HG03558 (cell line): ENCODE measurements around the gene PLXNA3.
A peak's percentile ranks its signal among the peaks of the same experiment; 100 is the strongest.

Experiments used
- ATAC-seq: cut with Tn5 transposase; IDR thresholded peaks from one replicate; pipeline ENCODE4 v1.9.1; 2021; ENCODE audit warnings: moderate number of reproducible peaks; ENCODE audit not compliant: unreplicated experiment; ENCODE audit errors: extremely low read depth

The PLXNA3 gene

DNA sequence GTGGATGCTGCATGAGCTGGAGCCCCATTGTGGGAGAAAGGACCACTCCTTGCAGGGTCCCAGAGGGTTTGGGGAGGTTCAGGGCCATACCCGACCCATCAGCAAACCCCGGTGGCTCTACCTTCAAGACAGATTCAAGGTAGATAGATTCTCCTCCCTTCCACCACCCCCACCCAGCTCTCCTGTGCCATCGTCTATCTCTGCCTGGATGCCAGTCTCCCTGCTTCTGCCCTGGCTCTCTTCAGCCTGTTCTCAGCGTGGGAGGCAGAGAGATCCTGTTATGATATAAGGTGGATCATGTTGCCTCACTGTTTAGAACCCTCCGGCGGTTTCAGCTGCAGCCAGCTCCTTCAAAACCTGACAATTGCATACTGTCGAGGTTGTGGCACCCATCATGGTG lies 15.6 kb downstream of the PLXNA3 start:
- no peak for ATAC-seq

GRCh38 chrX:154476821-154477220 lies 18.7 kb downstream of the PLXNA3 start:
- ATAC-seq, result no peak

DNA sequence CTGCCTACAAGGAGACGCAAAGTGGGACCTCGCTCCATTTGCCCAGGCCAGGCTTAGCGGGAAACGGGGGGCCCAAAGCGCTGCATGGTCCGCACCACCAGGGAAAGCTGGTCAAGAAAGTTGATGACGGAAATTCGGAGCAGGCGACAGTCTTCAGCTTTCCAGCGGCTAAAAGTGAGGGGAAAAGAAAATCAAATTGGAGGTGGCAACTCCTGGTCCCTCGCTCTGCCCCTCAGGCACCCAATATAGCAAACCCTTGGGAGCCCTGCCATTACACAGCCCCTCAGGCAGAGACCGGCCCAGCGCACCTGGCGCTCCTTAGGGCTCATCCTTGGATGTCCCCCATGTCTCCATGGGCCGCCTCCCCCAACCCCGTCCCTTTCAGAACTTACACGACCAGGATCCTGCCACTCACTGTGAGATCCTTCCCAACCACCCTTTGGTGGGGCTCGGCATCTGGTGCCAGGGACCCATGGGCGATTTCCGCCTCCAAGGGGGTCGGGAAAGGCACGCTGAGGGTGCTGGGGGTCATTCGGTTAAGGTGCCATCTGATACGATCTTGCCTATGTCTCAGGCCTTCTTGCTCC lies 19.9 kb downstream of the PLXNA3 start:
- ATAC-seq, result no peak

DNA sequence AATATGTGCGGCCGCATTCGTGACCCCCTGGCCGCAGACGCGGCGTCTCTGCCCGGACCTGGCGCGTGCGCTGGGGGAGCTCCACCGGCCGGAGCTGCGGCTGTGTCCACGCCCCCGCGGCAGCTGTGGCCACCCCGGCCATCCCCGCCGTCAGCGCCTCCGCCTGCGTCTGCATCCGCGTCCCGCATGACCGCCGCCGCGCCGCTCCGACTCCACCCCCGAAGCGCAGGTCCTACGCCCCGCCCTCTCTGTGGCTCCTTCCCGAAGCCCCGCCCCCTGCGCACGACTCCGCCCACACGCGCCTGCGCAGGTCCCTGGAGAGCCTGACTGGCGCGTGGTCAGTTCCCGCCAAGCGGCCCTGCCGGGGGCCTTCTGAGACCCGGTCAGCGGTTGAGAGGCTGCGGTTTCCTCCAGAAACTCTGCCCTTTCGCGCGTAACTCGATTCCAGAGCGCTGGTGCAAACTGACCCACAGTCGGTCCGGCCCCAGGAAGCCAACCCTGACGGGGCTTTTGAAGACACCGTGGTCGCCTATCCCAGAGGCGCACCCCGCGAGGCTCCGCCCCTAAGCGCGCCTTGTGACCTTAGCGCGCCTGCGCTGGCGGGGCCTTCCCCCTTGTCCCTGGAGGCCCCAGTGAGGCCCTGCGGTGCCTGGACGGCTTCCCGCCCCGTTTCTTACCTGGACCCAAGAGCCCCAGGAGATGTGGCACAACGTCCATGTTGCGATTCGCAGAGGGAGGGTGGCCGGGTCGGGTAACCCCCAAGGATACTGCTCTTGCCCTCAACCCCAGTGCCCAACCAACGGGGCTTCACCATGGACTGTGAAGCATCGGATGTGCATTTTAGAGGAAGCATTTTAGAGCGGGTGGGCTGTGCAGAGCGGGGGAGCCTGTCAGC lies 20.9 kb downstream of the PLXNA3 start, which contains the start of gene LAGE3:
LAGE3 (minus strand) TSS at position 554 of the 895 bp plus-strand sequence; CDS start at position 188, 366 bp downstream.
- peak; percentile 66 for ATAC-seq

DNA sequence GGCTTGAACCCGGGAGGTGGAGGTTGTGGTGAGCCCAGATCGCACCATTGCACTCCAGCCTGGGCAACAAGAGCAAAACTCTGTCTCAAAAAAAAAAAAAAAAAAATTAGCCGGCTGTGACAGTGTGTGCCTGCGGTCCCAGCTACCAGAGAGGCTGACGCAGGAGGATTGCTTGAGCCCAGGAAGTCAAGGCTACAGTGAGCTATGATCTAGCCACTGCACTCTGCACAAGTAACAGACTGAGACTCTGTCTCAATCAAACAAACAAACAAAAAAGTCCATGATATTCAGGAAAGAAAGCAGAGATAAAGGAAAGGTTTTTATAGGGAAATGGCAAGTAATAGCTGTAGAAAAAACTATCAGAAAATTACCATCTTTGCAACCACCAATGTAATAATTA lies 23.1 kb downstream of the PLXNA3 start:
- no peak for ATAC-seq

DNA sequence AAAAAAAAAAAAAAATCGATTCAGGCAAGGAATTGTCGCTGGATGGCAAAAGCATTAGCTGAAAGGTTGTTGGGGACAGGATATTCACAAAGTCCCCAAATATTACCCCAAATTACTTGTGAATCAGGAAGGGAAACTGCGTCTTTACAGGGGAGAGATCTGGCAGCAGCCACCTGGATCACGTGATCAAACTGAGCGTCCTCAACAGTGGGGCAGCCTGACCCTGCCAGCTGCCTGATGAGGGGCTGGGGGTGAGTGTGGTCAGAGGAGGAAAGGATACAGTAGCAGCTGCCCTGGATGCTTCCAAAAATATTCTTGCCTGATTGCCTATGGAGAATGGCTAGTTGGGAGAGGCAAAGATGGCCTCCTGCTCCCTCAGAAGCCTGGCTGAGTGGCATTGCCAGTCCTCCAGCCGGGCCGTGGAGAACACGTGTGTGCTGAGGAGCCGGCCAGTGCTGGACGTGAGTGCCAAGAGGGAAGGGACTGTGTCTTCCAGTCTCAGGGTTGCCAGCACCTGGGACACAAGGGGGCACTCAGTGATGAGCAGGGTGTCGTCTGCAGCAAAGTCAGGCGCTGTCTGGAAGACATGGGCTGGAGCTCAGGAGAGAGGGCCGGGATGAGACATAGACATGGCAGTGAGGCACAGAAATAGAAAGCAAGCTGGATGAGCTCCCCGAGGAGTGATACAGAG lies 24.0 kb downstream of the PLXNA3 start:
- no peak for ATAC-seq

GRCh38 chrX:154482786-154483185 lies 24.7 kb downstream of the PLXNA3 start:
- no peak for ATAC-seq

- no peak for ATAC-seq
Measured at GRCh38 chrX:154483325-154483724, 25.2 kb downstream of the PLXNA3 start.

DNA sequence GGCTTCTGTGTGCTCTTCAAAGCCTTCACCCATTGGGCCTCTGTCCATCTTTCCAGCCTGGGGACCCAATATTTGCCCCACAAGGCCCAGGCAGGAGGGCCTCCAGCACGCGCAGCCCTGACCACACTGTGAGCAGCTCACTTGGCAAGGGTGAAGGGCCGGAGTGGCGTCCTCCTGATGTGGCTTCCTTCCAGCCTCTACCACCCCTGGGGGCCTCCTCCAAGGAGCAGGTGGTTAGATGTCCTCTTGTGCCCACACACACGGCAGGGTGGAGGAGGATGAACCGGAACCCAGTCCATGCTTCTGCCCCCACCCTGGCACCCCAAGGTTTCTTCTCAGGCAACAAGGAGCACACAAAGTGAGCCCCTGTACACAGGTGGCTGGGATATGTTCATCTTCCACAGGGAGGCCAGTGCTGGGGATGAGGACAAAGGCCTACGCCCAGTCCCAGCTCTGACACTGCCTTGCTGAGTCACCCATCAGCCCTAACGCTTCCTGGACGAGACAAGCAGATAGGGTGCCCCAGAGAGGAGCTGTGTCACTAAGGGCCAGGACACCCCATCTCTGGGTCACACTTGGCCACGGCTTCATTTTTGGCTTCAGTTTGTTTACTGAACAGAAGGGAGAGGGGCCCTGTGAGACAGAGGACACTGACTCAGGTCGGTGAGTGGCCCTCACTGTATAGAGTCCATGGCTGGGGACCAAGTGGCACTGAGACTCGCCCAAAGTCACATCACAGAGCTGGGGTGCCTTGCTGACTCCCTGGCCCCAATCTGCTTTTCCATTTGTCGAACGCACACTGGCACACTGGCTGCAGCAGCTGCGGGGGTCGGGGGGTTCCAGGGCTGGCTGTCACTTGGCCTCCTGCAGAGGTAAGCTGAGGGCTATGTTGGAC lies 26.4 kb downstream of the PLXNA3 start:
- ATAC-seq, result no peak

GRCh38 chrX:154485150-154486051 lies 27.3 kb downstream of the PLXNA3 start:
- no peak for ATAC-seq

DNA sequence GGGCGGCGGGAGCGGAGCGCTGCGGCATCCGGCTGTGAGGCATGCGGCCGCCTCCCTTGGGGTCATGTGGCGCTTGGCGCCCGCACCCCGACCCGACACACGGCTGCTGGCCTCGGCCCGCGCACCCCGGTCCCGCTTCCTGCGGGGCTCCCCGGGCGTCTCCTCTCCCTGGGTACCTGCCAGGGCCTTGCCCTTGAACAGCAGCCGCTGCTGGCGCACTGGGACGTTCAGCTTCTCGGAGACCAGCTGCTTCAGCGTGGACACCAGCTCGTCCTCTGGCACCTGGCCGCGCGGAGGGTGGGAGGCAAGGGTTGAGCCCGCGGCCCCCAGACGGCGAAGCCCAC lies 27.9 kb downstream of the PLXNA3 start:
- ATAC-seq, result no peak

DNA sequence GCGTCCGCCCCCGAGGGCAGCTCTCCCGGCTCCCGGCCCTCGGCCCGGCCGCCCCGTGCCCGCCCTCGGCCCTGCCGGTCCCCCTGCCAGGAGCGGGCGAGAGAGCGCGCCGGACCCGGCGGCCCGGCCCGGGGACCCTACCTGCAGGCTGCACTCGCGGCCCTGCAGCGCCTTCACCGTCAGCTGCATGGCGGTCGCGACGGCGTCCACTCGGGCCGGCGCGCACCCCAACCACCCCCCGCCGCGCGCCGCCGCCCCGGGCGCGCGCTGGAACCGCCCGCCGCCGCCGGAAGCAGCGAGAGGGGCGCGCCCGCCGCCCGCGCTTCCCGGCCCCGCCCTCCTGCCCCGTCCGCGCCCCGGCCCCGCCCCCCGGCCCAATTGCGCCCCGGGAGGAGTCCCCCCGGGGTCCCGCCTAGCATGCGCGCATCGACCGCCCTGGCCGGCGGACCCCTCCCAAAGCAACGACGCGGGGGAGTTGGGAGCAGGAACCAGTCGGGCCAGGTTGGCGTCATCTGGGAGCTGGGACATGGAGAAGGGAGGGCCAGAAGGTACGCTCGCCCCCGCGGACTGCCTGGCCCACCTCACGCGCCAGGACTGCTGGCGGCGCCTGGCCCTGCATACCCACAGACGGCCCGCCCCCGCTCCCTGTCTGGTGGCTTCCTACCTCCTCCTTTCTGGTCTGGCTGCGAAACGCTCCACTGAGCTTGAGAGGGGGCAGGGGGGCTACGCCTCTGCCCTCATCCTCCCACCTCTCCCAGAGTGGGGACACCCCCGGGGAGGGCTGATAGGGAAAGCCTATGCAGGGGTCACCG lies 28.5 kb downstream of the PLXNA3 start, which contains the start of gene UBL4A:
UBL4A (minus strand) TSS at position 220 of the 812 bp plus-strand sequence; CDS start at position 189, 31 bp downstream.
- ATAC-seq, result no peak

GRCh38 chrX:154487518-154488290 lies 29.6 kb downstream of the PLXNA3 start:
- ATAC-seq, result no peak

DNA sequence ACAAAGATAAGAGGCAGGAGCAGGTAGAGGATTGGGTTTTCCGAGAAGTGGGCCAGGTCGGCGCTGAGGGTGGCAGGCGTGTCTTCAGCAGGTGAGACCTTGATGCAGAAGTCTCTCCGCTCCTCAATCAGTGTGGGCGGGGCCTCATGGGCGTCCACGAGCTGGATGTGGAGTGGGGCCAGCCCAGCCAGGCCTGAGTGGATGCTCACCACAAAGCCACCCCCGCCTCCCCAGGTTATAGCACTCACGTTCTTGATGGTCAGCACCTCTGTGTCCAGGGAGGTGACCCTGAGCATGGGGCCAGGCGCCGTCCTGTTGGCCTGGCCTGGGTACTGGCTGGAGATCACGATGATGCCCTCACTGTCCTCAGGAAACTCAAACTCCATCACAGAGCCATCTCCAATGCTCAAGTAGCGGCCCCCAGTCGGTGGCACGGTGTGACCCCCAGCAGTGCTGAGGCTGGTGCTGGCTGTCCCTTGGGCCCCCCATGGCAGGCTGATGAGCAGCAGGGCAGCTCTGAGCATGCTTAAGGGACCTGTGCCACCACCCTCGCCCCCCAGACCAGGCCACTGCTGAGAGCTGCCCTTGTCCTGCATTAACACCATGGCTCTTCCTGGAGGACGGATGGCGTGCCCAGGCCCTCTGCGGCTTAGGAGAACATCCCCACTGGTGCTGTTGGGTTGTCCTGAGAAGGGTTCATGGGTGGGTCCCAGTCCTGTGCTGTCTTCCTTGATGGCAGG lies 30.4 kb downstream of the PLXNA3 start:
- ATAC-seq, result no peak

GRCh38 chrX:154489182-154489581 lies 31.1 kb downstream of the PLXNA3 start:
- no peak for ATAC-seq

DNA sequence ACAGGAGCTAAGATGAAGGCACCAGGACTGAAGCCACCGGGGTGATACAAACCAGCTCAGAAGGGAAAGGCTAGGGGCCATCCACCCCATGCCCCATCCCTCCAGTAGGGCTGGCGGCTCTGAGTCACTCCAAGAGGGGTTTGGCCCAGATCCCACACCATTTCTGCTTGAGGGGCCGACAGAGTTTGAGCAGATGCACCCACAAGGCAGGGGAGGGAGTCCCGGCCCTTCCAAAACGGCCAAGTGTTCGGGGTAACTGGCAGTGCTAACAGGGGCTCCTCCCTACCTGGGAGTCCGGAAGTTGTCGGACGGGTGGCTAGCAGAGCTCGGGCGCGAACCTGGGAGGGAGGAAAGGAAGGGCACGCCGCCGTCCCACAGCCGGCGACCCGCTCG lies 31.9 kb downstream of the PLXNA3 start:
- no peak for ATAC-seq
